Trophoblast cell (in vitro differentiated cells and primary cell): ENCODE data around the gene ITIH5.
A peak's percentile ranks its signal among the peaks of the same experiment; 100 is the strongest.
"Not testable (repeated sequence)": the region's sequence is repeated elsewhere in the genome, so short reads cannot be mapped to it uniquely, and the experiment has no call there.

Experiments used
- DNase-seq, 2 donors: peaks; one replicate each; pipeline ENCODE4 v3.0.0-alpha.2; 2016
- H2AFZ ChIP-seq: 2 replicates; pipeline ENCODE4 v1.6.1; 2013; ENCODE audit warnings: low read length, moderate library complexity, mild to moderate bottlenecking; ENCODE audit not compliant: insufficient read depth, poor library complexity
- H2AK5ac ChIP-seq: 2 replicates; pipeline ENCODE4 v1.6.1; 2013; ENCODE audit warnings: mild to moderate bottlenecking, low read length
- H2BK120ac ChIP-seq: 2 replicates; pipeline ENCODE4 v1.6.1; 2013; ENCODE audit warnings: low read length, mild to moderate bottlenecking, moderate library complexity; ENCODE audit not compliant: insufficient read depth, poor library complexity
- H2BK12ac ChIP-seq: 2 replicates; pipeline ENCODE4 v1.6.1; 2013; ENCODE audit warnings: mild to moderate bottlenecking, low read length, moderate library complexity
- H2BK5ac ChIP-seq: 2 replicates; pipeline ENCODE4 v1.6.1; 2013; ENCODE audit warnings: low read length, low read depth, moderate library complexity, mild to moderate bottlenecking; ENCODE audit not compliant: poor library complexity
- H3K14ac ChIP-seq: 2 replicates; pipeline ENCODE4 v1.6.1; 2013; ENCODE audit warnings: mild to moderate bottlenecking, low read length
- H3K18ac ChIP-seq: 2 replicates; pipeline ENCODE4 v1.6.1; 2013; ENCODE audit warnings: mild to moderate bottlenecking, low read length
- H3K23ac ChIP-seq: 2 replicates; pipeline ENCODE4 v1.6.1; 2013; ENCODE audit warnings: low read length
- H3K27ac ChIP-seq: 2 replicates; pipeline ENCODE4 v1.5.1; 2013; ENCODE audit warnings: low read depth, mild to moderate bottlenecking, inconsistent platforms, low read length, moderate library complexity
- H3K27me3 ChIP-seq: 2 replicates; pipeline ENCODE4 v1.6.1; 2013; ENCODE audit warnings: inconsistent platforms, mild to moderate bottlenecking, low read length, moderate library complexity; ENCODE audit not compliant: insufficient read depth
- H3K36me3 ChIP-seq, 2 experiments: 1 replicate in 1 of 2; 2 replicates in 1 of 2; pipeline ENCODE4 v1.6.1; 2013; ENCODE audit warnings: low read length in 2 of 2, mild to moderate bottlenecking in 2 of 2, moderate library complexity in 1 of 2; ENCODE audit not compliant: insufficient read depth in 2 of 2, control insufficient read depth in 1 of 2
- H3K4ac ChIP-seq: 2 replicates; pipeline ENCODE4 v1.6.1; 2013; ENCODE audit warnings: low read depth, mild to moderate bottlenecking, low read length, moderate library complexity
- H3K4me1 ChIP-seq, 2 experiments: 1 replicate in 1 of 2; 2 replicates in 1 of 2; pipeline ENCODE4 v1.6.1; 2013; ENCODE audit warnings: low read length in 2 of 2, mild to moderate bottlenecking in 2 of 2, moderate library complexity in 1 of 2; ENCODE audit not compliant: insufficient read depth in 2 of 2, control insufficient read depth in 1 of 2
- H3K4me2 ChIP-seq: 2 replicates; pipeline ENCODE4 v1.6.1; 2013; ENCODE audit warnings: inconsistent platforms, mild to moderate bottlenecking, low read length, moderate library complexity
- H3K4me3 ChIP-seq: 2 replicates; pipeline ENCODE4 v1.5.1; 2013; ENCODE audit warnings: mild to moderate bottlenecking, low read depth, low read length, inconsistent platforms
- H3K79me1 ChIP-seq: one replicate; pipeline ENCODE4 v1.6.1; 2013; ENCODE audit warnings: low read length
- H3K79me2 ChIP-seq: 2 replicates; pipeline ENCODE4 v1.6.1; 2013; ENCODE audit warnings: low read length, mild to moderate bottlenecking; ENCODE audit not compliant: control insufficient read depth, insufficient read depth, poor library complexity
- H3K9ac ChIP-seq: 2 replicates; pipeline ENCODE4 v1.6.1; 2013; ENCODE audit warnings: mild to moderate bottlenecking, low read length
- H3K9me3 ChIP-seq: 2 replicates; pipeline ENCODE4 v1.6.1; 2013; ENCODE audit warnings: low read depth, mild to moderate bottlenecking, control low read depth, inconsistent platforms, low read length; ENCODE audit not compliant: insufficient read depth
- H4K12ac ChIP-seq: 2 replicates; pipeline ENCODE4 v1.6.1; 2013; ENCODE audit warnings: low read depth, mild to moderate bottlenecking, low read length, moderate library complexity
- H4K8ac ChIP-seq: 2 replicates; pipeline ENCODE4 v1.6.1; 2013; ENCODE audit warnings: low read depth, mild to moderate bottlenecking, low read length, moderate library complexity
- H4K91ac ChIP-seq: one replicate; pipeline ENCODE4 v1.6.1; 2013; ENCODE audit warnings: low read depth, mild to moderate bottlenecking, low read length, moderate library complexity
- WGBS: extraction: QIAGEN DNeasy Blood & Tissue Kit; methylation state at CpG from one replicate; pipeline ENCODE4 v1.1.7; 2013; ENCODE audit warnings: missing lambda C conversion rate; ENCODE audit not compliant: insufficient read length, insufficient coverage; ENCODE audit errors: extremely low coverage; 5-methylcytosine and 5-hydroxymethylcytosine counted together

Gene ITIH5

DNA sequence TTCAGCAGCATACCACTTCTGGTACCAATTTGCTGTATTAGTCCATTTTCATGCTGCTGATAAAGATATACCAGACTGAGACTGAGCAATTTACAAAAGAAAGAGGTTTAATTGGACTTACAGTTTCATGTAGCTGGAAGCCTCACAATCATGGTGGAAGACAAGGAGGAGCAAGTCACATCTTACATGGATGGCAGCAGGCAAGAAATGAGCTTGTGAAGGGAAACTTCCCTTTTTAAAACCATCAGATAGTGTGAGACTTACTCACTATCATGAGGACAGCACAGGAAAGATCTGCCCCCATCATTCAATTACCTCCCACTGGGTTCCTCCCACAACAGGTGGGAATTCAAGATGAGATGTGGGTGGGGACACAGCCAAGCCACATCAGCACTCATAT lies 26.4 kb upstream of the ITIH5 start:
- H3K9me3 ChIP-seq, result not testable (repeated sequence)

DNA sequence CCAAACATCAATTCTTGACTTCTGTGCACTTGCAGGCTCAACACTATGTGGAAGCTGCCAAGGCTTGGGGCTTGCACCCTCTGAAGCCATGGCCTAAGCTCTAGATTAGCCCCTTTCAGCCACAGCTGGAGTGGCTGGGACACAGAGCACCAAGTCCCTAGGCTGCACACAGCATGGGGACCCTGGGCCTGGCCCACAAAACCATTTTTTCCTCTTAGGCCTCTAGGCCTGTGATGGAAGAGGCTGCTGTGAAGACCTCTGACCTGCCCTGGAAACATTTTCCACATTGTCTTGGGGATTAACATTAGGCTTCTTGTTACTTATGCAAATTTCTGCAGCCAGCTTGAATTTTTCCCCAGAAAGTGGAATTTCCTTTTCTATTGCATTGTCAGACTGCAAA lies 25.6 kb upstream of the ITIH5 start:
- H2AK5ac ChIP-seq, H3K9me3 ChIP-seq, H3K4me1 ChIP-seq, H3K27me3 ChIP-seq, H2BK120ac ChIP-seq, H3K18ac ChIP-seq, H3K9ac ChIP-seq, H3K4me2 ChIP-seq, H4K12ac ChIP-seq, H3K14ac ChIP-seq, H3K4ac ChIP-seq, H3K27ac ChIP-seq, H3K23ac ChIP-seq, H2BK5ac ChIP-seq, H3K4me3 ChIP-seq, H2BK12ac ChIP-seq, H3K79me1 ChIP-seq, H4K91ac ChIP-seq, DNase-seq, H4K8ac ChIP-seq, H2AFZ ChIP-seq, H3K79me2 ChIP-seq, H3K36me3 ChIP-seq: not testable (repeated sequence)

More for the DNA sequence above, 26.4 kb upstream of the ITIH5 start:
- not testable (repeated sequence) for H2AK5ac ChIP-seq, H4K91ac ChIP-seq, H4K8ac ChIP-seq, DNase-seq, H3K4me2 ChIP-seq, H3K23ac ChIP-seq, H2AFZ ChIP-seq, H3K4me3 ChIP-seq, H2BK5ac ChIP-seq, H3K27ac ChIP-seq, H3K36me3 ChIP-seq, H3K79me1 ChIP-seq, H2BK120ac ChIP-seq, H2BK12ac ChIP-seq, H3K4ac ChIP-seq, H3K4me1 ChIP-seq, H3K79me2 ChIP-seq, H3K14ac ChIP-seq, H3K9ac ChIP-seq, H3K18ac ChIP-seq, H4K12ac ChIP-seq, H3K27me3 ChIP-seq

DNA sequence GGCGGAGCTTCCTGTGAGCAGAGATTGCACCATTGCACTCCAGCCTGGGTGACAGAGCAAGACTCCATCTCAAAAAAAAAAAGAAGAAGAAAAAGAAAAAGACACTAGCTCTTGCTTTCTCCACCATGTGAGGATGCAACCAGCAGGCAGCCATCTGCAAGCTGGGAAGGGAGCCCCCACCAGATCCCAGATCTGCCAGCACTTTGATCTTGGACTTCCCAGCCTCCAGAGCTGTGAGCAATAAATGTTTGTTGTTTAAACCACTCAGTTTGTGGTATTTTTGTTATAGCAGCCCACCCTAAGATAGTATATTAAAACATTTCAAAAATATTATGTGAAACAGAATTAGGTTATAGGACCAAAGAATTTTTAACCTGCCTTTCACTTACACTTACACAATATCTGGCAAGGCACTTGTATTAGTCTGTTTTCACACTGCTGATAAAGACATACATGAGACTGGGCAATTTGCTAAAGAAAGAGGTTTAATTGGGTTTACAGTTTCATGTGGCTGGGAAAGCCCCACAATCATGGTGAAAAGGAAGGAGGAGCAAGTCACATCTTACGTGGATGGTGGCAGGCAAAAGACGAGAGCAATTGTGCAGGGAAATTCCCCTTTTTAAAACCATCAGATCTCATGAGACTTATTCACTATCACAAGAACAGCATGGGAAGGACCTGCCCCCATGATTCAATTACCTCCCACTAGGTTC lies 24.3 kb upstream of the ITIH5 start:
- H3K23ac ChIP-seq, H3K9me3 ChIP-seq, H3K79me1 ChIP-seq, H2AFZ ChIP-seq, H4K12ac ChIP-seq, H3K27ac ChIP-seq, H3K18ac ChIP-seq, H2BK120ac ChIP-seq, H3K79me2 ChIP-seq, H3K9ac ChIP-seq, H2BK12ac ChIP-seq, H3K27me3 ChIP-seq, H3K36me3 ChIP-seq, H3K4ac ChIP-seq, H2AK5ac ChIP-seq, H4K8ac ChIP-seq, H2BK5ac ChIP-seq, H3K14ac ChIP-seq, H4K91ac ChIP-seq, H3K4me1 ChIP-seq, H3K4me2 ChIP-seq, H3K4me3 ChIP-seq: not testable (repeated sequence)
- no CpG with 5 or more reads among the region's 3 CpGs for WGBS
- peak in 1 of 2 donors; percentile 10 for DNase-seq

DNA sequence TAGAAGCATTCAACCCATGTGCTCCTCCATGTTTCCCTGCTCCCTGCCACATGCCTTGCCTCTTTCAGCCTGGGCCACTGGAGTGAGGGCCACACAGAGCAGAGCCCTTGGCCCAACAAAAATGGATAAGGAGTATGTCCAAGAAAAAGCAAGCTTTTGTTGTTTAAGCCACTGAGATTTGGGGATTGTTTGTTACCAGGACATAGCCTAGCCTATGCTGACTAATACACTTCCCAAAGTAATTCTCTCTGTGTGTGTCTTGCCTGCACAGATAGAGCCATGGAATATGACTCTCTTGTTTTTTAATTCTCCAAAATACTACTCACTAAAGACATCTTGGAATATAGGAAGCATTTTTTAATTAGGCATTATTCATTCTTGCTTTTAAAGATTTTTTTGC lies 22.8 kb upstream of the ITIH5 start:
- H3K4me3 ChIP-seq, result no peak overlapping the region
- no peak overlapping the region for H2AK5ac ChIP-seq
- H4K8ac ChIP-seq, result no peak overlapping the region
- no peak overlapping the region for H3K9ac ChIP-seq
- no peak overlapping the region for H4K91ac ChIP-seq
- no peaks in the 10 kb centered on the region for H3K27me3 ChIP-seq
- no peak overlapping the region for H2BK120ac ChIP-seq
- no peak overlapping the region for H3K4ac ChIP-seq
- no peak overlapping the region for H2AFZ ChIP-seq
- H3K18ac ChIP-seq, result no peak overlapping the region
- H3K14ac ChIP-seq, result no peak overlapping the region
- no peaks in the 10 kb centered on the region for H3K79me1 ChIP-seq
- no peak overlapping the region for H4K12ac ChIP-seq
- no peaks in the 10 kb centered on the region for H3K79me2 ChIP-seq
- no peak overlapping the region for H3K23ac ChIP-seq
- no peak overlapping the region for H3K4me2 ChIP-seq
- H3K9me3 ChIP-seq, result peaks cover 8% of the 10 kb centered on the region
- no peak overlapping the region for H2BK12ac ChIP-seq
- H3K36me3 ChIP-seq, result no peaks in the 10 kb centered on the region
- H2BK5ac ChIP-seq, result no peak overlapping the region
- no peak overlapping the region for H3K27ac ChIP-seq
- no peaks in the 10 kb centered on the region for H3K4me1 ChIP-seq
- DNase-seq, result no peak
